Ovary (tissue), 3 donors: ENCODE results near the gene DENND5A.

Experiments used
- CTCF ChIP-seq, 3 donors: fragments of 450-650 bp in 2 of 3; fragments of 200-600 bp in 1 of 3; IDR thresholded peaks; one replicate each; pipeline versions ENCODE4 v1.5.1 to v1.8.0; 2016 to 2022; ENCODE audit warnings: antibody characterized with exemption in 3 of 3, mild to moderate bottlenecking in 1 of 3
- POLR2A ChIP-seq: fragments of 450-650 bp; IDR thresholded peaks from one replicate; pipeline ENCODE4 v1.6.1; 2017; ENCODE audit warnings: antibody characterized with exemption, mild to moderate bottlenecking, moderate library complexity
- donor health status: DM: no; HTN: no; CAD: no.

GRCh38 chr11:9267680-9268079, 2.5 kb upstream of the DENND5A start:
- no peak for TF ChIP-seq CTCF (IDR thresholded peaks at IDR 0.05)
- TF ChIP-seq POLR2A, result no peak
